HepG2 (cell line): ENCODE data around the gene MAP4K3.

Experiments
- EP300 ChIP-seq, 3 experiments: sonication (generic) in 1 of 3; formaldehyde crosslinking in 1 of 3; IDR thresholded peaks; 2 replicates each; pipeline versions ENCODE4 v1.5.1 to v1.6.1; 2011 to 2020; ENCODE audit warnings: low read depth in 2 of 3, low read length in 2 of 3, borderline replicate concordance in 1 of 3, improper control_type of control experiment in 1 of 3, mild to moderate bottlenecking in 1 of 3, missing genetic modification reagents in 1 of 3, moderate library complexity in 1 of 3
- HDAC6 ChIP-seq: fragments of 200-600 bp; sonication (generic); IDR thresholded peaks from 2 replicates; pipeline ENCODE4 v1.7.0; 2017; ENCODE audit warnings: mild to moderate bottlenecking, antibody characterized with exemption, low read length, low read depth
- TCF7 ChIP-seq: sonication (generic); IDR thresholded peaks from 2 replicates; pipeline ENCODE4 v1.6.1; 2016; ENCODE audit warnings: antibody characterized with exemption, low read depth
- ZNF24 ChIP-seq: fragments of 450-650 bp; IDR thresholded peaks from 2 replicates; pipeline ENCODE4 v1.6.1; 2017; ENCODE audit warnings: antibody characterized with exemption, mild to moderate bottlenecking
- TF ChIP-seq, protein P1 (sequence below): sonication (generic); formaldehyde crosslinking; IDR thresholded peaks from 2 replicates; pipeline ENCODE4 v1.5.0; 2020; ENCODE audit warnings: missing genetic modification reagents, mild to moderate bottlenecking, borderline replicate concordance
- TF ChIP-seq, protein P2 (sequence below): sonication (generic); formaldehyde crosslinking; IDR thresholded peaks from 2 replicates; pipeline ENCODE4 v1.4.0; 2020; ENCODE audit warnings: missing genetic modification reagents, low read depth, mild to moderate bottlenecking, borderline replicate concordance

DNA sequence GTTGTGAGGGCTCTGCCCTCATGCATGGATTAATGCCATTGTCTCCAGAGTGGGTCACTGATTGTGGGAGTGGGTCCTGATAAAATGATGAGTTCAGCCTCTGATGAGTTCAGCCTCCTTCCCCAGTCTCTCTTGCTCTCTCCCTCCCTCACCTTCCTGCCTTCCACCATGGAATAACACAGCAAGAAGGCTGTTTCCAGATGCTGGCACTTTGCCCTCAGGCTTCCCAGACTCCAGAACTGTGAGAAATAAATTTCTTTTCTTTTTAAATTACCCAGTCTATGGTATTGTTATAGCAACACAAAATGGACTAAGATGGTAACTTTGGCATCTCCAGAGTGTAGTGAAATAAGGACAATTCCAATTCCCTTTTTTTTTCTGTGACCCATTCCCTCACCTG is 47.1 kb upstream of the MAP4K3 start:
- TF ChIP-seq, protein P1, sequence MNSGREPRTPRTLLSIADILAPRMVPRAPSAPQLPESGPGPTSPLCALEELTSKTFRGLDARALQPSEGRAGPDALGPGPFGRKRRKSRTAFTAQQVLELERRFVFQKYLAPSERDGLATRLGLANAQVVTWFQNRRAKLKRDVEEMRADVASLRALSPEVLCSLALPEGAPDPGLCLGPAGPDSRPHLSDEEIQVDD = no peak
- TF ChIP-seq TCF7 (no peak), EP300 (IDR thresholded peaks at IDR 0.05; ENCODE audit: low read depth in 2 of 2, low read length in 2 of 2) (no peak), EP300 (CRISPR knock-in tag; IDR thresholded peaks at IDR 0.05; ENCODE audit: borderline replicate concordance) (no peak), ZNF24 (no peak), HDAC6 (no peak)
- TF ChIP-seq, protein P2, sequence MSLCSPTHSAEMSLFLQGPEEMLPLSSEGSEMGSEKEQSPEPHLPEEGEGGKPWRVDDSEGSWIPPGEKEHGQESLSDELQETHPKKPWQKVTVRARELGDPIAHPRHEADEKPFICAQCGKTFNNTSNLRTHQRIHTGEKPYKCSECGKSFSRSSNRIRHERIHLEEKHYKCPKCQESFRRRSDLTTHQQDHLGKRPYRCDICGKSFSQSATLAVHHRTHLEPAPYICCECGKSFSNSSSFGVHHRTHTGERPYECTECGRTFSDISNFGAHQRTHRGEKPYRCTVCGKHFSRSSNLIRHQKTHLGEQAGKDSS = no peak
